Muscle of back (tissue), 11 donors: ENCODE results near the gene GPT2. TPM values are rescaled to one million over a fixed set of nuclear protein-coding genes. Genes with fewer than 3 reads are reported as not detected.

Source experiments
- DNase-seq, 3 donors: peaks; one replicate each; pipeline versions ENCODE4 v3.0.0 to v3.0.0-alpha.2; 2013
- polyA plus RNA-seq, 10 donors: library from polyadenylated mRNA; unstranded; fragments of 120-200 nt; gene quantifications; one replicate each; pipeline ENCODE4 v1.2.1, GENCODE V29; 2013; ENCODE audit not compliant: insufficient read length in 10 of 10

GPT2 gene
- polyA plus RNA-seq, 10 donors, result 17.2 to 35.4 (median 30.8) TPM

- peak in 1 of 3 donors; percentile 16 for DNase-seq
These were observed 11.5 kb downstream of the GPT2 start for GRCh38 chr16:46895399-46896313.

GRCh38 chr16:46896314-46896968 lies 12.3 kb downstream of the GPT2 start:
- peak in 2 of 3 donors; percentile 40 to 78 for DNase-seq

- peak; percentile 49 to 59 (median 53) for DNase-seq
These were observed 13.3 kb downstream of the GPT2 start for GRCh38 chr16:46897471-46897870.

GRCh38 chr16:46898006-46898405 lies 13.8 kb downstream of the GPT2 start:
- DNase-seq, result no peak

GRCh38 chr16:46899443-46900143 lies 15.4 kb downstream of the GPT2 start:
- DNase-seq, result no peak

GRCh38 chr16:46900455-46901235 lies 16.5 kb downstream of the GPT2 start:
- no peak for DNase-seq

GRCh38 chr16:46901709-46902108 lies 17.5 kb downstream of the GPT2 start:
- DNase-seq, result no peak

- DNase-seq, result no peak
These were observed 19.2 kb downstream of the GPT2 start for GRCh38 chr16:46903255-46903905.

GRCh38 chr16:46904471-46904870 lies 20.3 kb downstream of the GPT2 start:
- DNase-seq, result no peak

- DNase-seq, result no peak
These were observed 22.3 kb downstream of the GPT2 start for GRCh38 chr16:46906360-46907060.

- no peak for DNase-seq
These were observed 23.1 kb downstream of the GPT2 start for GRCh38 chr16:46907061-46907774.

- DNase-seq, result peak; percentile 49 to 77 (median 69)
These were observed 24.6 kb downstream of the GPT2 start for GRCh38 chr16:46908540-46909372.

- DNase-seq, result no peak
These were observed 26.9 kb downstream of the GPT2 start for GRCh38 chr16:46911038-46911437.

- no peak for DNase-seq
These were observed 27.5 kb downstream of the GPT2 start for GRCh38 chr16:46911650-46912049.

- no peak for DNase-seq
These were observed 30.5 kb downstream of the GPT2 start for GRCh38 chr16:46914556-46915201.

- no peak for DNase-seq
These were observed 31.4 kb downstream of the GPT2 start for GRCh38 chr16:46915483-46916025.

GRCh38 chr16:46916980-46917379 lies 32.8 kb downstream of the GPT2 start:
- no peak for DNase-seq

- no peak for DNase-seq
These were observed 34.2 kb downstream of the GPT2 start for GRCh38 chr16:46918400-46918799.
